ENCODE data around the gene EPS8L2.

The EPS8L2 gene

GRCh38 chr11:762421-763072 lies 56.5 kb downstream of the EPS8L2 start:
- peak; percentile 98 for DNase-seq (ENCODE audit: insufficient read length, low spot score)
- peak; percentile 60 for FAIRE-seq
- peak; percentile 21; the same call in 1 of the 2 replicates for TF ChIP-seq POLR2A (IDR thresholded peaks at IDR 0.05; ENCODE audit: low read depth, low read length)

- DNase-seq (ENCODE audit: insufficient read length, low spot score) (no peak), FAIRE-seq (no peak)
- no peak for TF ChIP-seq POLR2A (IDR thresholded peaks at IDR 0.05; ENCODE audit: low read depth, low read length)
Observed at GRCh38 chr11:763073-763463, 57.0 kb downstream of the EPS8L2 start.

- TF ChIP-seq POLR2A (IDR thresholded peaks at IDR 0.05; ENCODE audit: low read depth, low read length): no peak
- FAIRE-seq: no peak
- DNase-seq (ENCODE audit: insufficient read length, low spot score): no peak
Observed at GRCh38 chr11:763549-764321, 57.7 kb downstream of the EPS8L2 start.

- FAIRE-seq (no peak), DNase-seq (ENCODE audit: insufficient read length, low spot score) (no peak)
- TF ChIP-seq POLR2A (IDR thresholded peaks at IDR 0.05; ENCODE audit: low read depth, low read length): no peak
Observed at GRCh38 chr11:764322-765024, 58.4 kb downstream of the EPS8L2 start.

GRCh38 chr11:765025-765801 lies 59.2 kb downstream of the EPS8L2 start:
- FAIRE-seq (no peak), DNase-seq (ENCODE audit: insufficient read length, low spot score) (no peak)
- TF ChIP-seq POLR2A (IDR thresholded peaks at IDR 0.05; ENCODE audit: low read depth, low read length): no peak

GRCh38 chr11:765802-766091 lies 59.7 kb downstream of the EPS8L2 start:
- TF ChIP-seq POLR2A (IDR thresholded peaks at IDR 0.05; ENCODE audit: low read depth, low read length): no peak
- DNase-seq (ENCODE audit: insufficient read length, low spot score): no peak
- FAIRE-seq: no peak

GRCh38 chr11:766106-766935 lies 60.3 kb downstream of the EPS8L2 start:
- no peak for FAIRE-seq
- no peak for TF ChIP-seq POLR2A (IDR thresholded peaks at IDR 0.05; ENCODE audit: low read depth, low read length)

GRCh38 chr11:766936-767210 lies 60.8 kb downstream of the EPS8L2 start:
- no peak for TF ChIP-seq POLR2A (IDR thresholded peaks at IDR 0.05; ENCODE audit: low read depth, low read length)
- DNase-seq (ENCODE audit: insufficient read length, low spot score) (no peak), FAIRE-seq (no peak)

More at GRCh38 chr11:766106-766935, 60.3 kb downstream of the EPS8L2 start:
- DNase-seq (ENCODE audit: insufficient read length, low spot score): no peak

GRCh38 chr11:767238-767637 lies 61.2 kb downstream of the EPS8L2 start:
- no peak for TF ChIP-seq POLR2A (IDR thresholded peaks at IDR 0.05; ENCODE audit: low read depth, low read length)
- DNase-seq (ENCODE audit: insufficient read length, low spot score) (no peak), FAIRE-seq (no peak)

- FAIRE-seq: no peak
- no peak for TF ChIP-seq POLR2A (IDR thresholded peaks at IDR 0.05; ENCODE audit: low read depth, low read length)
- no peak for DNase-seq (ENCODE audit: insufficient read length, low spot score)
Observed at GRCh38 chr11:769887-770641, 64.0 kb downstream of the EPS8L2 start.

- no peak for TF ChIP-seq POLR2A (IDR thresholded peaks at IDR 0.05; ENCODE audit: low read depth, low read length)
- FAIRE-seq (no peak), DNase-seq (ENCODE audit: insufficient read length, low spot score) (no peak)
Observed at GRCh38 chr11:770642-771616, 64.9 kb downstream of the EPS8L2 start.

Data from H54 (cell line).